GM21786 (cell line): ENCODE measurements around the gene SORCS2.

Experiments used
- ATAC-seq: cut with Tn5 transposase; IDR thresholded peaks from one replicate; pipeline ENCODE4 v1.9.1; 2021; ENCODE audit not compliant: unreplicated experiment

SORCS2 gene

GRCh38 chr4:7367406-7367805 lies 175.1 kb downstream of the SORCS2 start:
- ATAC-seq: no peak

DNA sequence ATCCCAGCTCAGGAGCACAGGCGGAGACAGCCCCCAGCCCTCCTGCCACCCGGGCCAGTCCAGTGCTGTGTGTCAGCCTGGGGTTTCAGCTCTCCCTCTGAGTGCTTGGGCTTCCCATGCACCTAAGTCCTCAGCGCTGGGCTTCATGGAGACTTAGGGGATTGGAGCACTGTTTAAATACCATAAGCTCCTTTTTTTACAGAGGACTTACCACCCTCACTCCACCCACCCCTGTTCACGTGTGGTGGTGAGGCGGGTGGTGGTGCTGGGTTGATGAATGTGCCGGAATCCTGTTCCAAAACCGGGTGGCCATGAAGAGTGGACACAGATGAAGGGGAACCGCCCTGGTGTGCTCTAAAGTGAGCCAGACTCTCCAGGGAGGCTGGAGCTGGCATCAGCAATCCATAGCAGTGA lies 175.5 kb downstream of the SORCS2 start:
- no peak for ATAC-seq

DNA sequence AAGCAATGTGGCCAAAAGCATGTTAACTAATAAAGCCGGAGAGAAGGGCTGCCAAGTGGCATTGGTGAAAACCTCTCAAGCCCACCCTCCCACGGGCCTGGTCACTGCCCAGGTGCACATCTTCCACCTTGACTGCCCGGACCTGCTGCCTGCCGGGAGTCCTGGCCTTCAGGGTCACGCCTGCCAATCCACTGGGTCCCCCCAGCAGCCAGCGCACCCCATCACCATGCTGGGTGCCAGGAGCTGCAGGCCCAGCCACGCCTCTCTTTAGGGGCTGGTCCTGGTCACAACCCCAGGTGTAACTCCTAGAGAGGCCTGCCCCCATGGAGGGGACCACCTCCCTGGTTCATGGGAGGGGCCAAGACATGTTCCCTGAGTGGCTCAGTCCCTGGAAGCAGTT lies 176.0 kb downstream of the SORCS2 start:
- ATAC-seq: no peak

GRCh38 chr4:7369511-7369910 lies 177.2 kb downstream of the SORCS2 start:
- ATAC-seq: no peak

DNA sequence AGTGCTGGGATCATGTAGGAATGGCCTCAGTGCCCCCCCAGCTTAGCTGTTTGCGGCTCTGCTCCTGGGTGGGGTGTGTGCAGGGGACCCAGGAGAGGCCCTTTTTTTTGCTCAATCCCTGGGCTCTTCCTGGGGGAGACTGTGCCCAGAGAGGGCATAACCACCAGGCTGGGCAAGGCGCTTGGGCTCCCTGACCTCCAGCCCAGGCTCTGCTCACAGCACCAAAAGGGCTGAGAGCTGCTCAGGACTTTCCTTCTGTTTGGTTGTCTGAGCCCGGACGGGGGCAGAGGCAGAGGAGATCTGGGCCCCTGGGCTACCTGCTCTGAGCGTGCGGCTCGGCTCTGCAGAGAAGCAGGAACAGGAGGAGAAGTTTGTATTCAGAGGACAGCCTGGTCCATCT lies 177.7 kb downstream of the SORCS2 start:
- ATAC-seq: no peak

DNA sequence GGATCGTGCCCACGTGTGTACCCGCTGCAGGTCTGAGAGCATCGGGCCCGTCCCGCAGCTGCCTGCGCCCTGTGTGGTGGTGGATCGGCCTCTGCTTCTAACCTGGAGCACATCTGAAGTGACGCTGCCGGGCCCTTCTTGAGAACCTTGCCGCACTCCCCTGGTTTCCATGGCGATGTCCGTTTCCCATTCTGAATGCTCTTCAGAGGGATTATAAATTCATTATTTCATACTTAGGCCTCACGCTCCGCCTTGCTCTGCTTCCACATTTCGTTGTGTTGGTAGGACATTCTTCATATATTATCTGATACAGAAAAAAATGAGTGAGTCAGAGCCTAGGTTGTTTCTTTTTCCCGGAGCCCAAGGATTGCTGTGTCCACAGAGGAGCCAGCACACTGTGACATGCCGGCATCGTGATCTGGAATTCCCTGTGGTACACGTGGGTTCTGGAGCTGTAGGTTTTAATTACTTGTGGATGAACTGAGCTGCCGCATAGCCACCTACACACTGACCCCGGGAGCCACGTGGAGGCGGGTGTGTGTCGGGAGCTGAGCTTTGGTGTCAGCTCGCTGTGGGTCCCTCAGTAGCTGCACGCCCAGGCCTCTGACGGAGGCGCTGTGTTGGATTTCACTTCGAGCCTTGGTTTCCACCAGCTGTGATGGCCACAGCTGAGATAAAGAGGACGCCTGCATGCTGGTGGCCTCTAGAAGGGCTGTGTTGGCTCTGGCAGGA lies 179.0 kb downstream of the SORCS2 start:
- no peak for ATAC-seq

DNA sequence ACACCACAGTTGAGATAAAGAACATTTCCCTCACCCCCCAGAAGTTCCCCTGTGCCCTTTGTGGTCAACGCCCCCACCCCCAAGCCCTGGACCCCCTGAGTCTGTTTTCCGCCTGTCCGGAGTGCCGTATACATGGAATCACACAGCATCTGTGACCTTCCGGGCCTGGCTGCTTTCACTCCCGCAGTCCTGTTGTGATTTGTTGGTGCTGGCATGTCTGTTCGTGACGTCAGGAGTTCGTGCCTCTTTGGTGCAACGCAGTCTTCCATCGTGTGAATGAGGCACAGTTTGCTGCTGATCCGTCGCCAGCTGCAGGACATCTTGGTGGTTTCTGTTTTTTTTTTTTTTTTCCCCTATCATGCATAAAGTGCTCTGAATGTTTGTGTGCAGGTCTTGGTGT lies 180.3 kb downstream of the SORCS2 start:
- no peak for ATAC-seq

GRCh38 chr4:7374571-7374970 lies 182.2 kb downstream of the SORCS2 start:
- ATAC-seq: no peak

- no peak for ATAC-seq
Observed at GRCh38 chr4:7375427-7375826, 183.1 kb downstream of the SORCS2 start.

DNA sequence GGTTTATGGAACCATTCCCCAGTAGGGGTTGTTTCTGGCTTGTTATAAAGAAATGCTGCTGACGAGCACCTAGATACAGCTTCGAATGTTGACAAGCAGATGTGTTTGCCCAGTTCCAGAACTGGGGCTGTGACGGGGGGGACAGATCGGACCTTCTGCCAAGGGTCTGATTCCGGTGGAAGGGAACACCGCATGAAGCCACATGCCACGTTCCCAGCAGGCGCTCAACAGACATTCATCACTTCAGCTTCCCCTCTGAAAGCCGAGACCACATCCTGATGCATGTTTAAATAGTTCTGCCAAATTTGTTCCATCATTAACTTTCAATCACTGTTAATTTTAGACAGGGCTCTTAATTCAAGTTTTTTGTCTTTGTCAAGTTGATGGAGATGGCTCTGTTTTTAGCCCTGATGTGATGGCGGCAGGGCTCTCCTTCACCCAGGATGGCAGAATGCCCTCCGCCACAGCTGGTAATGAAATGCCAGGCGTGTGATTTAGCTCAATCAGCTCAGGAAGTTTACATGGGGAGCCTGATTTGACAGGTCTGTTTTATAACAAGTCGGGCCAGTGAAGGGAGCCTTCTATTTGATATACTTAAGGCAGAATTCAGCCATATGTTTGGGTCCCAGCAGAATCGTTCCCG lies 185.0 kb downstream of the SORCS2 start:
- ATAC-seq: no peak

DNA sequence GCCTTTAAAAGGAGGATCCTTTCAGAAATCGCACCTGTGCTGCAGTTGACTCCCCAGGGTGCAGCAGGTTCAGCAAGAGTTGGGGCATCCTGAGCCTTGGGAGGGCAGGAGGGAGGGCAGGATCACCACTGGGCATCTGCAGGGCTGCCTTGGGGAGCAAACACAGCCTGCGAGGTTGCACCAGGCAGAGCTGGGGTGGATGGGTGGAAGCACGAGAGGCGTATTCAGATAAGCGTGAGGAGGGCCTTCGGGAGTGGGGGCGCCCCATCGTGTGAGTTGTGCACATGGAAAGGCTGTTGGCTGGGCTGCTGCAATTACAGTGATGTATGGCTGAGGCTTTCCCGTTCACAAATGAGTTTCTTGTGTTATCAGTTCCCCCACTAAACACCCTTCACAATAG lies 186.8 kb downstream of the SORCS2 start:
- no peak for ATAC-seq

DNA sequence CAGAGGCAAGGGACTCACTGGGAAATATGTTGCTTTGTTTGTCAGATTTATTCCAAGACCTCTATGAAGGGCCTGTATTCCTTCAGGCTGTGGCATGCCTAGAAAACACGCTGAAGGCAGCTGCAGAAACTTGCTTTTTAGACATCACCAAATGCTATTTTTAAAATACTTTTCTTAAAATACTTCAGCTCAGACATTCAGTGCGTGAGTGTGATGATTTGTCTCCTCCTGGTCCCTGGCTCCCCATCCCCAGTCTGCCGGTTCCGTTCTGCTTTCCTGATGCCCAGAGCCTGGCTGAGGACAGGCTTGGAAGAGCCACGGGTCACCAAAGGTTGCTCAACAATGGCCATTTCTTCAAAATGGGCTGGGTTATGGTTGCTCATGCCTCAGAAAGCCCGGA lies 187.4 kb downstream of the SORCS2 start:
- ATAC-seq: no peak

- ATAC-seq: no peak
Observed at GRCh38 chr4:7381221-7381889, 189.0 kb downstream of the SORCS2 start.

DNA sequence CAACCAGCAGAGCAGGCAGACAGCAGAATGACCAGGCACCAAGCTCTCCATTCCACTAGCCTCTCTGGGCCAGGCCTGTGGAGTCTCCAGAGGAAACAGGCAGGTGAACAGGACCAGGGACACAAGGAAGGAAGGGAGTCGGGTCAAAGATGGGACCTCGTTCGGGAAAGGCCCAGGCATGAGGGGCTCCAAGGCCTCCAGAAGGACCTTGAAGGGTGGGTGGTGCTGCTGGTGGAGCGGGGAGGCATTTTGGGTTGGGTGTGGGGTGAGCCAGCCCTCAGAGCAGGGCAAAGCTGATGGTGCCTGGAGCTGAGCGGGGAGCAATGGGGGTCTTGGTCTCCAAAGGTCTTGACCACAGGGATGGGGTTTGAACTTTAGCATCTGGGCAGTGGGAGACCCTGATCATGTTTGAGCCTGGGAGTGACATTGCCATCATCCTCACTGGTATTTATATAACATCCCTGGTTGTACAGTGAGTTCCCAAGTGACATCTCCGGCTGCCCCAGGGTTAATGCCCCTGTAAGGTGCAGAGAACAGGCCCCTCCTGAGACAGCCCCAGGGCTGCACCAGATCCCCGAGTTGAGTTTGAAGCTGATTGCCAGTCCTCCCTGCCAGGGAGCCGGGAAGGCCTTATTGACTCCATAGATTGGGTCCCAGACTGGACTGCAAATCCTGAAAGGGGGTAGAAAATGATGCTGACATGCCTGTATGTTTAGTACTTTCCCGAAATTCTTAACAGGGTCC lies 189.7 kb downstream of the SORCS2 start:
- no peak for ATAC-seq

DNA sequence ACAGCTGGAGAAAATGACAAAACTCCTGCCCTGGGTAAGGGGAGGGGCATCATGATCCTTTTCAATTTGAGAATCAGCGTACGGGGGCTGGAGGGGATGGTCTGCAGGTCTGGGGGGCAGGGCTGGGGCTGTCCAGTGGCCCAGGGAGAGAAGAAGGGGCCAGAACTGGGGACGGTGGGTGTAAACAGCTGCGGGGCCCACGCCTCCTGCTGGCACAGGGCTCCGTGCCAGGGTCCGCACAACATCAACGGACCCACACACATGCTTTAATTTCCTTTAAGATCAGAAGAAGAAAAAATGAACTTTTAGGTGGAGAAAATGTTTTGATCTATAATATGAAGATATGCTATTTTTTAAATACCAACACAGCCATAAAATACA lies 190.3 kb downstream of the SORCS2 start:
- no peak for ATAC-seq

GRCh38 chr4:7383266-7383665 lies 190.9 kb downstream of the SORCS2 start:
- ATAC-seq: no peak

DNA sequence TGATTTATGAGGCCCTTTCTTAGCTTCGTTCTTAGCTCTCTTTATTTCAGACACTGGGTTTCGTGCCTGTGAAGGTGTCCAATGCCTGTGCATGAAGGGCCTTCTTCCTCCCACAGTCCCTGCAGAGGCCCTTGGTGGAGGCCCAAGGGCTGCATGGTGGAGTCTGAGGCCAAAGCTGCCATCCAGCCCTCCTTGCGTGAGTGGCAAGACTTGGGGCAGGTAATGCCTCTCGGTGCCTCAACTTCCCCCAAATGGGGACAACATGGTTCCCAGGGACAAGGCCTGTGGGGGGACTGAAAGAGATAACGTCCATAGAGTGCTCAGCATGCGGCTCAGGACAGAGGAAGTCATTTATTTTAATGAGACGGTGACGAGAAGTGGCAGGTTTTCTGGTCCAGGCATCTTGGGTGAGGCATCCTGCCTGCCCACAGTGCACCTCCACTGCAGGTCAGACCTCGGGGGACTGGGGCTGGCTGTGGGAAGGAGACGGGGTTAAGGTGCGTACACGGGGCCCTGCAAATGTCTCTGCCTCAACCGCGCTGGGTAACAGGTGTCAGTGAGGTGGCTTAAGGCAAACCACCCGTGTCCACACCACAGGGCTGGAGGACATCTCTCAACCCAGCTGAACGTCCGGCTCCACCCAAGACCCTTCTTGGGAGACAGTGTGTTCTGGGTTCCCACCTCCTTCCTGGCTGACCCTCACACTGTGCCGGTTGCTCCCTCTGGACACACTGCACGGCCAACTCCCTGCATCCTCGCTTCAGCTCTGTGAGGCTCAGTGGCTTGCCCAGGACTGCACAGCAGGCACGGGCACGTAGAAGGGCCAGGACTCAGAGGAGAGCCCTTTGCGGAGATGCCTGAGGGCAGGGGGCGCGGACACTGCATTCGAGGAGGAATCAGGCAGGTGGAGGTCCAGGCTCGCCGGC lies 191.9 kb downstream of the SORCS2 start:
- ATAC-seq: no peak

DNA sequence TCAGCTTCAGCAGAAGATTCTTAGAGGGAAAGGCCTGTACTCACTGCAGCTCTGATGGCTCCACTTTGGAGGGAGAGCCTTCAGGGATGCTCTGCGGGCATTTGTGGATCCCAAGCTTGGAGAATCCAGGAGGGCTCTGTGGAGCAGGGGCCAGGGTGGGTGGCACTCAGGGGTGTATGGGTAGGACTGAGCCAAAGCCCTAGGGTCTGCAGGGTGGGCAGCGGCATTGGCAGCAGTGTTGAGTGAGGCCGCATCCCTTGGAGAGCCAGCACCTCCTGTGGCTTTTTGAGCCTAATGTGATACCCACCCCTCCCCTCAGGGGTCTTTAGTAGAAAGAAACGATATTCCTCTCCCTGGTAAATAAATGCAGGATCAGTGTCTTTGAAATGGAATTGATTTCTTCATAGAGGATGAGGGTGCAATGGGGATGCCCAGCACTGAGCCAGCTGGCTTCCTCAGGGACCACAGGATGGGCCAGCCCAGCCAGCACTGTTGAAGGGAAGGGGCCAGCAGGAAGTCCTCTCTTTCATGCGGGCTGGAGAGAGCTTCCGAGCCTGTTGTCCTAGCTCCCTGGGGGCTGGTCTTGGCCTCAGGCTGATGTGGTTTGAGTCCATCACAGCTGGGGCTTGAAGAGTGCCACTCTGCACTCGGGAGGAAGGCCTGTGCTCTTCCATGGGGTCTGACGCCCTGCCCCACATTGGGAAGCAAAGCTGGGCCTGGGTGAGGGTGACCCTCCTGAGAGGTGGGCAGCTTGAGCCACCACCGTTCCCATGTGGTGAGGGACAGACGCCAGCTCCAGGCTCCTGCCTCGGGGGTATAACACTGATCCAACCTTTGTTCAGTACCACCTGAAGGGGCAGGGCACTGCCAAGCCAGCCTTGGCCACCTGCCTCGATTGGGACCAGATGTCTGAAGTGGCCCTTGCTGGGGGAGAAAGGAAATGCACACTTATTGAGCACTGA lies 192.9 kb downstream of the SORCS2 start:
- ATAC-seq: no peak

DNA sequence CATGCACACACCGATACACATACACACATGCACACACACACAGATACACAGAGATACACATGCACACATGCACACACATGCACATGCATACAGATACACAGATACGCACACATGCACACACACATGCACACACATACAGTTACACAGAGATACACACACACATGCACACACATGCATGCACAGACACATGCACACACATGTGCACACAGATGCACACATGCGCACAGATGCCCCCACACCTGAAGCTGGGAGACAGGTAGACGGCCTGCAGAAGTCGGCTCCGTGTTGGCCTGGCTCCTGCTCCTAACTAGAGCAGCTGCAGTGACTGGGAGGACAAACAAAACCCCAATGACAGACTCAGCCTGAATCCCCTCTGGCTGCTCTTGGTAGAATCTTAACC lies 195.6 kb downstream of the SORCS2 start:
- ATAC-seq: no peak
